Gastrocnemius medialis (tissue), 4 donors: ENCODE measurements around the gene BIVM. TPM values are rescaled to one million over a fixed set of nuclear protein-coding genes. Genes with fewer than 3 reads are reported as not detected.

ENCODE experiments used
- ATAC-seq, 2 donors: fragments of 150-250 bp; one replicate each; pipeline ENCODE4 v1.9.1; 2016
- DNase-seq, 2 donors: peaks; one replicate each; pipeline ENCODE4 v3.0.0-alpha.2; 2019
- H3K27ac ChIP-seq, 4 donors: fragments of 200-600 bp; sonication (generic); 1 replicate in 1 of 4; 2 replicates in 3 of 4; pipeline ENCODE4 v1.5.1; 2016 to 2018; ENCODE audit warnings: mild to moderate bottlenecking in 2 of 4, moderate library complexity in 1 of 4
- H3K27me3 ChIP-seq, 3 donors: fragments of 200-600 bp; sonication (generic) in 2 of 3; 1 replicate in 1 of 3; 2 replicates in 2 of 3; pipeline versions ENCODE4 v1.5.1 to v1.6.0; 2016 to 2019; ENCODE audit warnings: mild to moderate bottlenecking in 1 of 3, moderate library complexity in 1 of 3
- H3K36me3 ChIP-seq, 2 donors: fragments of 200-600 bp; sonication (generic) in 1 of 2; one replicate each; pipeline ENCODE4 v1.5.1; 2017 to 2018
- H3K4me1 ChIP-seq, 2 donors: fragments of 200-600 bp; sonication (generic) in 1 of 2; one replicate each; pipeline ENCODE4 v1.5.1; 2016 to 2017; ENCODE audit warnings: mild to moderate bottlenecking in 2 of 2
- H3K4me3 ChIP-seq, 4 donors: fragments of 200-600 bp; sonication (generic) in 3 of 4; 1 replicate in 1 of 4; 2 replicates in 3 of 4; pipeline ENCODE4 v1.5.1; 2016 to 2019; ENCODE audit warnings: mild to moderate bottlenecking in 2 of 4
- H3K9me3 ChIP-seq, 3 donors: fragments of 200-600 bp; sonication (generic) in 2 of 3; 1 replicate in 1 of 3; 2 replicates in 2 of 3; pipeline ENCODE4 v1.5.1; 2016 to 2019
- CTCF ChIP-seq, 5 experiments: fragments of 450-650 bp in 3 of 5; fragments of 200-600 bp in 2 of 5; sonication (generic) in 2 of 5; IDR thresholded peaks in 4 of 5; conservative IDR thresholded peaks in 1 of 5; 1 replicate in 4 of 5; 2 replicates in 1 of 5; pipeline ENCODE4 v1.5.1; 2016 to 2019; ENCODE audit warnings: antibody characterized with exemption in 5 of 5, mild to moderate bottlenecking in 3 of 5, moderate library complexity in 3 of 5
- POLR2A ChIP-seq, 2 donors: fragments of 450-650 bp; IDR thresholded peaks; one replicate each; pipeline ENCODE4 v1.6.1; 2017; ENCODE audit warnings: antibody characterized with exemption in 2 of 2, mild to moderate bottlenecking in 2 of 2, moderate library complexity in 2 of 2
- in situ Hi-C, 4 donors: fragments of 200-750 bp; cut with MboI; loops; one replicate each; pipeline versions ENCODE4 v1.15.0 to v1.8.0; 2017; ENCODE audit warnings: low sequenced_read_pairs in 4 of 4
- intact Hi-C: fragments of 100-400 bp; cut with DNase I; formaldehyde crosslinking; loops from one replicate; pipeline ENCODE4 v1.15.1; 2023; ENCODE audit warnings: low total_unique reads
- total RNA-seq, 4 donors: library from RNA; depleted of rRNA; stranded (reverse); fragments of >200 nt; gene quantifications; one replicate each; pipeline versions ENCODE4 v1.1.0 to v1.2.3, GENCODE V29; 2016

BIVM gene
- 10 to 100 TPM; 14.2 to 25.1 (median 21.1) TPM for total RNA-seq

GRCh38 chr13:102798581-102799425 lies at the start of gene BIVM, which contains the start of gene POGLUT2:
Gene BIVM (plus strand): TSS chr13:102799119. CDS start chr13:102807268, 8,149 bp downstream.
Gene POGLUT2 (minus strand): TSS chr13:102798976. CDS start chr13:102798670, 306 bp downstream.
- intact Hi-C loops (loop anchor here (1.0 kb wide), 2 partner anchors 26 to 46 kb away; partner anchors contain the start of gene TEX30), in situ Hi-C loops (no loop called here)
- no peaks in the 10 kb centered on the region for H3K9me3 ChIP-seq
- H3K27ac ChIP-seq = peak within 1 kb of the TSS; percentile 75 to 91 (median 89)
- no peaks in the 10 kb centered on the region for H3K27me3 ChIP-seq
- peaks cover 25 to 29% of the 10 kb centered on the region in 2 donors for H3K4me1 ChIP-seq
- DNase-seq (peak; percentile 86 to 90), ATAC-seq (peak; percentile 84 to 86)
- H3K4me3 ChIP-seq = peak within 1 kb of the TSS; percentile 68 to 87 (median 78)
- TF ChIP-seq POLR2A (IDR thresholded peaks at IDR 0.05) (peak in 1 of 2 donors; percentile 19), CTCF (IDR thresholded peaks at IDR 0.05 in 4 of 5, conservative IDR thresholded peaks at IDR 0.05 in 1 of 5) (no peak)
- H3K36me3 ChIP-seq = no peaks in the 10 kb centered on the region

- ATAC-seq = no peak
- intact Hi-C loops = no loop called here
- in situ Hi-C loops = no loop called here
- no peaks in the 10 kb centered on the region for H3K36me3 ChIP-seq
- no peaks in the 10 kb centered on the region for H3K27me3 ChIP-seq
- TF ChIP-seq CTCF (IDR thresholded peaks at IDR 0.05 in 4 of 5, conservative IDR thresholded peaks at IDR 0.05 in 1 of 5) (no peak), POLR2A (IDR thresholded peaks at IDR 0.05) (no peak)
- no peaks in the 10 kb centered on the region for H3K9me3 ChIP-seq
- no peaks in the 10 kb centered on the region for H3K4me1 ChIP-seq
- H3K27ac ChIP-seq = no peak overlapping the region
- DNase-seq = no peak
- no peak overlapping the region for H3K4me3 ChIP-seq
Observed at GRCh38 chr13:102751886-102752285, 47.0 kb upstream of the BIVM start.

- no peak for ATAC-seq
Observed at GRCh38 chr13:102757006-102757405, 41.9 kb upstream of the BIVM start.

GRCh38 chr13:102758842-102759241 lies 40.1 kb upstream of the BIVM start:
- no peaks in the 10 kb centered on the region for H3K36me3 ChIP-seq
- no peak overlapping the region for H3K4me3 ChIP-seq
- in situ Hi-C loops = no loop called here
- H3K27me3 ChIP-seq = no peaks in the 10 kb centered on the region
- H3K9me3 ChIP-seq = no peaks in the 10 kb centered on the region
- peaks cover 0 to 6% of the 10 kb centered on the region in 2 donors for H3K4me1 ChIP-seq
- DNase-seq (no peak), ATAC-seq (peak; percentile 76 to 78)
- H3K27ac ChIP-seq = no peak overlapping the region
- TF ChIP-seq CTCF (IDR thresholded peaks at IDR 0.05 in 4 of 5, conservative IDR thresholded peaks at IDR 0.05 in 1 of 5) (no peak), POLR2A (IDR thresholded peaks at IDR 0.05) (no peak)
- intact Hi-C loops = no loop called here

More at GRCh38 chr13:102757006-102757405, 41.9 kb upstream of the BIVM start:
- Histone ChIP-seq H3K36me3 (no peaks in the 10 kb centered on the region), H3K4me1 (peaks cover 0 to 6% of the 10 kb centered on the region in 2 donors), H3K4me3 (no peak overlapping the region), H3K27ac (no peak overlapping the region), H3K9me3 (no peaks in the 10 kb centered on the region), H3K27me3 (no peaks in the 10 kb centered on the region)
- DNase-seq = no peak
- no peak for TF ChIP-seq POLR2A (IDR thresholded peaks at IDR 0.05)
- TF ChIP-seq CTCF (IDR thresholded peaks at IDR 0.05 in 4 of 5, conservative IDR thresholded peaks at IDR 0.05 in 1 of 5) = no peak
- intact Hi-C loops (no loop called here), in situ Hi-C loops (no loop called here)
